GM18502 (cell line): ENCODE data around the gene NRXN3.

ENCODE experiments used
- ATAC-seq: cut with Tn5 transposase; IDR thresholded peaks from one replicate; pipeline ENCODE4 v1.9.1; 2021; ENCODE audit warnings: mild to moderate bottlenecking; ENCODE audit not compliant: unreplicated experiment, poor library complexity

The NRXN3 gene

GRCh38 chr14:78848234-78848820, 678.2 kb downstream of the NRXN3 start:
- peak; percentile 96 for ATAC-seq

GRCh38 chr14:78849952-78850351, 679.8 kb downstream of the NRXN3 start:
- no peak for ATAC-seq

- ATAC-seq, result no peak
Observed at GRCh38 chr14:78851189-78851588, 681.0 kb downstream of the NRXN3 start.

- ATAC-seq, result no peak
Observed at GRCh38 chr14:78852040-78852439, 681.9 kb downstream of the NRXN3 start.

- ATAC-seq, result no peak
Observed at GRCh38 chr14:78857974-78858373, 687.8 kb downstream of the NRXN3 start.

GRCh38 chr14:78863143-78863542, 693.0 kb downstream of the NRXN3 start:
- ATAC-seq, result peak; percentile 55

GRCh38 chr14:78872837-78873236, 702.7 kb downstream of the NRXN3 start:
- no peak for ATAC-seq

- no peak for ATAC-seq
Observed at GRCh38 chr14:78873581-78873980, 703.4 kb downstream of the NRXN3 start.

- ATAC-seq, result no peak
Observed at GRCh38 chr14:78875049-78875448, 704.9 kb downstream of the NRXN3 start.

- ATAC-seq, result no peak
Observed at GRCh38 chr14:78885884-78886283, 715.7 kb downstream of the NRXN3 start.

GRCh38 chr14:78897443-78897842, 727.3 kb downstream of the NRXN3 start:
- no peak for ATAC-seq

GRCh38 chr14:78902010-78902623, 731.9 kb downstream of the NRXN3 start:
- no peak for ATAC-seq

GRCh38 chr14:78904094-78904493, 733.9 kb downstream of the NRXN3 start:
- ATAC-seq, result no peak

- no peak for ATAC-seq
Observed at GRCh38 chr14:78917462-78917861, 747.3 kb downstream of the NRXN3 start.

GRCh38 chr14:78921856-78922255, 751.7 kb downstream of the NRXN3 start:
- no peak for ATAC-seq

- no peak for ATAC-seq
Observed at GRCh38 chr14:78927261-78927660, 757.1 kb downstream of the NRXN3 start.

GRCh38 chr14:78933166-78933565, 763.0 kb downstream of the NRXN3 start:
- no peak for ATAC-seq

- no peak for ATAC-seq
Observed at GRCh38 chr14:78933948-78934524, 763.9 kb downstream of the NRXN3 start.

GRCh38 chr14:78946949-78947348, 776.8 kb downstream of the NRXN3 start:
- ATAC-seq, result no peak

GRCh38 chr14:78947681-78948080, 777.5 kb downstream of the NRXN3 start:
- ATAC-seq, result no peak

GRCh38 chr14:78950649-78951048, 780.5 kb downstream of the NRXN3 start:
- no peak for ATAC-seq

- no peak for ATAC-seq
Observed at GRCh38 chr14:78951602-78952001, 781.4 kb downstream of the NRXN3 start.
